Prostate gland (tissue), 2 donors: Measurements from ENCODE around the gene CIROP. TPM values are rescaled to one million over a fixed set of nuclear protein-coding genes. Genes with fewer than 3 reads are reported as not detected.

Source experiments
- DNase-seq: peaks from one replicate; pipeline ENCODE4 v3.0.0-alpha.2; 2019; ENCODE audit warnings: low spot score
- H3K27ac ChIP-seq, 2 donors: fragments of 200-600 bp; sonication (generic); 2 replicates each; pipeline ENCODE4 v1.5.1; 2017 to 2019
- H3K27me3 ChIP-seq: fragments of 200-600 bp; sonication (generic); replicated peaks from 2 replicates; pipeline ENCODE4 v1.5.1; 2019; ENCODE audit not compliant: insufficient read depth
- H3K36me3 ChIP-seq, 2 donors: fragments of 200-600 bp; sonication (generic); 1 replicate in 1 of 2; 2 replicates in 1 of 2; pipeline versions ENCODE4 v1.5.1 to v1.8.1; 2017 to 2019
- H3K4me1 ChIP-seq: fragments of 200-600 bp; sonication (generic); replicated peaks from 2 replicates; pipeline ENCODE4 v1.5.1; 2019
- H3K4me3 ChIP-seq, 2 donors: fragments of 200-600 bp; sonication (generic); 2 replicates each; pipeline ENCODE4 v1.5.1; 2017 to 2019
- H3K9me3 ChIP-seq: fragments of 200-600 bp; sonication (generic); 2 replicates; pipeline ENCODE4 v1.5.1; 2017
- POLR2A ChIP-seq: fragments of 450-650 bp; IDR thresholded peaks from one replicate; pipeline ENCODE4 v1.6.1; 2016; ENCODE audit warnings: antibody characterized with exemption, mild to moderate bottlenecking
- POLR2AphosphoS5 ChIP-seq: sonication (generic); formaldehyde crosslinking; IDR thresholded peaks from one replicate; pipeline ENCODE4 v1.6.1; 2017; ENCODE audit warnings: antibody characterized with exemption
- WGBS: methylation state at CpG from one replicate; pipeline ENCODE4 v1.1.5; 2018; 5-methylcytosine and 5-hydroxymethylcytosine counted together
- intact Hi-C: fragments of 100-400 bp; cut with DNase I; formaldehyde crosslinking; loops from one replicate; pipeline ENCODE4 v1.14.2; 2022
- total RNA-seq, 2 donors: library from RNA; depleted of rRNA; stranded (reverse); fragments of >200 nt; gene quantifications; one replicate each; pipeline ENCODE4 v1.1.0, GENCODE V29; 2016
- TF ChIP-seq, protein P1 (sequence below), 4 experiments: fragments of 200-600 bp in 2 of 4; fragments of 450-650 bp in 2 of 4; sonication (generic) in 2 of 4; IDR thresholded peaks; 1 replicate in 3 of 4; 2 replicates in 1 of 4; pipeline ENCODE4 v1.5.1; 2016 to 2019; ENCODE audit warnings: antibody characterized with exemption in 4 of 4, mild to moderate bottlenecking in 2 of 4, moderate library complexity in 2 of 4

Gene CIROP
- total RNA-seq, 2 donors from 2014 or later: not detected

DNA sequence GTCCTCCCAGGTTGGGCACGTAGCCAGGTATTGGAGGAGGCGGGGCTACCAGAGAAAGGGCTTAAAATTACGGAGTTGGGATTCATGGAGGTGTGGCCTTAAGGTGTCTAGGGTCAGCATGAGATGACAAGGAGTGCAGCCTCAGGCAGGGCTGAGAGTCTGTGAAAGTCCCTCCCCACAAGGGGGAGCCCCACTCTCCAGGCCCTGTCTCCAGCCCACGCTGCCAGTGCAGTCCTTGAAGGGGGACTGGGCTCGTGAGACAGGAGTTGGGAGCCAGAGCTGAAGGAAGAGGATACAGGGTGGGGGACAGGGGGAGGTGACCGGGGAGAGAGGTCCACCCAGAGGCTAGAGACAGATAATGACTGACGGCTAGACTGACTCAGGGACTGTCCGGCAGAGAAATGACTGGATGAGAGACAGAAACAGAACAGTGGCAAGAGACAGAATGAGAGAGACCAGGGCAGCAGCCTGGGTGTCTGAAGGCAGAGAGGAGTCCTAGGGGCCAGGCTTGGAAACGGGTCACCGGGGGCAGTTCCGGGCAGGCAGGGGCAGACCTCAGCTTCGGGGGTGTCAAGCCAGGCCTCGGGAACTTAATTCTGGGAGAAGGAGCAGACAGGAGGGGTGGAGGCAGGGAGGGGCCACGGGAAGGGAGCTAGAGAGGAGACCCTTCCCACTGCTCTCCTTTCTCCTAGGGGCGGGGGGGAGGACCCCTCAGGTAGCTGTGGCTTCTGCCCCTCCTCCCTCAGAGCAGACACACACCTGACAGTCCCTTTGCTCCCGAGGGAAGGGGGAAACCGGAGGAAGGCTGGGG is 48.4 kb downstream of the CIROP start:
- peaks cover 0 to 11% of the 10 kb centered on the region in 2 donors for H3K36me3 ChIP-seq
- no peak overlapping the region for H3K27ac ChIP-seq
- WGBS: 7% methylated on average over 17 of the region's 17 CpGs
- no peak for TF ChIP-seq POLR2A
- TF ChIP-seq, protein P1, sequence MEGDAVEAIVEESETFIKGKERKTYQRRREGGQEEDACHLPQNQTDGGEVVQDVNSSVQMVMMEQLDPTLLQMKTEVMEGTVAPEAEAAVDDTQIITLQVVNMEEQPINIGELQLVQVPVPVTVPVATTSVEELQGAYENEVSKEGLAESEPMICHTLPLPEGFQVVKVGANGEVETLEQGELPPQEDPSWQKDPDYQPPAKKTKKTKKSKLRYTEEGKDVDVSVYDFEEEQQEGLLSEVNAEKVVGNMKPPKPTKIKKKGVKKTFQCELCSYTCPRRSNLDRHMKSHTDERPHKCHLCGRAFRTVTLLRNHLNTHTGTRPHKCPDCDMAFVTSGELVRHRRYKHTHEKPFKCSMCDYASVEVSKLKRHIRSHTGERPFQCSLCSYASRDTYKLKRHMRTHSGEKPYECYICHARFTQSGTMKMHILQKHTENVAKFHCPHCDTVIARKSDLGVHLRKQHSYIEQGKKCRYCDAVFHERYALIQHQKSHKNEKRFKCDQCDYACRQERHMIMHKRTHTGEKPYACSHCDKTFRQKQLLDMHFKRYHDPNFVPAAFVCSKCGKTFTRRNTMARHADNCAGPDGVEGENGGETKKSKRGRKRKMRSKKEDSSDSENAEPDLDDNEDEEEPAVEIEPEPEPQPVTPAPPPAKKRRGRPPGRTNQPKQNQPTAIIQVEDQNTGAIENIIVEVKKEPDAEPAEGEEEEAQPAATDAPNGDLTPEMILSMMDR (IDR thresholded peaks at IDR 0.05): peak in 3 of 4 experiments; percentile 32 to 70 (median 57)
- peak; percentile 44 for DNase-seq
- intact Hi-C loops: loop anchor here (2.0 kb wide), 1 partner anchor 70 kb away; no protein-coding TSS in a partner anchor
- no peaks in the 10 kb centered on the region for H3K27me3 ChIP-seq
- peak overlapping the region in 1 of 2 donors; percentile 63 for H3K4me3 ChIP-seq
- no peaks in the 10 kb centered on the region for H3K4me1 ChIP-seq
- H3K9me3 ChIP-seq: no peaks in the 10 kb centered on the region

DNA sequence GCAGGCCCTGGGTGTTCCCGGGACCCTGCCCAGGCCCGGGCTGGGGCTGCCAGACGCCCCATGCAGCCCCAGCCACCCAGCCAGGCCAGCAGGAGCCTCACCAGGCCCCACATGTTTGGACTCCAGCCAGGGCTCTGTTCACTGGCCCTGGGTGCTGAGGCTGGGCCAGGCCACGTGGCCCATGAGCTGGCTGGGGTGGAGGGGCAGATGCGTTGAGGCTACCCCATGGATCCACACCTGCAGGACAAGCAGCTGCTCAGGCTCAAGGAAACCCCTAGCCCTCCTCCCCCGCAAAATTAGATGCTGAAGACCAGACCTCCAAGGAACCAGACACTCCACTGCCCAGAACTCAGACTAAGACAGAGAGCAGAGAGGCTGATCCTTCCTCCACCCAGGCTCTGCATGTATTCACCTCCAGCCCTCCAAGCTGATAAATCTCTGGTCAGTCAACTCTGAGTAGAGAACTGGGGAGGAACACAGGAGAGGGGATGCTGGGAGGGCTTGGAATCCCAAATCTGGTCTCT is 49.1 kb downstream of the CIROP start:
- no peak for DNase-seq
- intact Hi-C loops: loop anchor here (2.0 kb wide), 1 partner anchor 69 kb away; no protein-coding TSS in a partner anchor
- WGBS: 93% methylated on average over 6 of the region's 6 CpGs
- Histone ChIP-seq H3K9me3 (no peaks in the 10 kb centered on the region), H3K4me3 (no peak overlapping the region), H3K36me3 (peaks cover 0 to 5% of the 10 kb centered on the region in 2 donors), H3K27ac (no peak overlapping the region), H3K27me3 (no peaks in the 10 kb centered on the region), H3K4me1 (no peaks in the 10 kb centered on the region)
- no peak for TF ChIP-seq POLR2AphosphoS5
- TF ChIP-seq, protein P1 (IDR thresholded peaks at IDR 0.05): no peak
- no peak for TF ChIP-seq POLR2A

DNA sequence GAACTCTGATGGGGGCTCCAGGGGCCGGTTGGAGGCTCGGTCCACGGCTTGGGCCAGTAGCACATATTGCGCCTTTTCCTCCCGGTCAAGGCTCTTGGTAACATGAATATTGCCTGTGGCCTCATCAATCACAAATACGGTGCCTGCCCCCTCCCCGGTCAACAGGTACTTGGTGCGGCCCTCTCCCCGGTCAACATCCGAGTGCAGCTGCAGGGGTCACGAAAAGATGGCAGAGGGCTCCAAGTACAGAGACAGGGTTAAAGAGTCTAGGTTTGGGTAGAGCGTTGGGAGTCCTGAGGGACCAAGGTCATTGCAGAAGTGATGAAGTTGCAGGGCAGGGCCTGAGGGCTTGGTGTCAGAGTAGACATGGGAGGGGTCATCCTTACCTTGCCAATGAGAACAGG is 49.6 kb downstream of the CIROP start:
- Histone ChIP-seq H3K4me1 (no peaks in the 10 kb centered on the region), H3K27me3 (no peaks in the 10 kb centered on the region), H3K9me3 (no peaks in the 10 kb centered on the region), H3K27ac (no peak overlapping the region), H3K36me3 (no peaks in the 10 kb centered on the region), H3K4me3 (no peak overlapping the region)
- WGBS: 97% methylated on average over 12 of the region's 12 CpGs
- no peak for DNase-seq
- TF ChIP-seq, protein P1 (IDR thresholded peaks at IDR 0.05): no peak
- no peak for TF ChIP-seq POLR2A
- TF ChIP-seq POLR2AphosphoS5: no peak
- intact Hi-C loops: no loop called here

DNA sequence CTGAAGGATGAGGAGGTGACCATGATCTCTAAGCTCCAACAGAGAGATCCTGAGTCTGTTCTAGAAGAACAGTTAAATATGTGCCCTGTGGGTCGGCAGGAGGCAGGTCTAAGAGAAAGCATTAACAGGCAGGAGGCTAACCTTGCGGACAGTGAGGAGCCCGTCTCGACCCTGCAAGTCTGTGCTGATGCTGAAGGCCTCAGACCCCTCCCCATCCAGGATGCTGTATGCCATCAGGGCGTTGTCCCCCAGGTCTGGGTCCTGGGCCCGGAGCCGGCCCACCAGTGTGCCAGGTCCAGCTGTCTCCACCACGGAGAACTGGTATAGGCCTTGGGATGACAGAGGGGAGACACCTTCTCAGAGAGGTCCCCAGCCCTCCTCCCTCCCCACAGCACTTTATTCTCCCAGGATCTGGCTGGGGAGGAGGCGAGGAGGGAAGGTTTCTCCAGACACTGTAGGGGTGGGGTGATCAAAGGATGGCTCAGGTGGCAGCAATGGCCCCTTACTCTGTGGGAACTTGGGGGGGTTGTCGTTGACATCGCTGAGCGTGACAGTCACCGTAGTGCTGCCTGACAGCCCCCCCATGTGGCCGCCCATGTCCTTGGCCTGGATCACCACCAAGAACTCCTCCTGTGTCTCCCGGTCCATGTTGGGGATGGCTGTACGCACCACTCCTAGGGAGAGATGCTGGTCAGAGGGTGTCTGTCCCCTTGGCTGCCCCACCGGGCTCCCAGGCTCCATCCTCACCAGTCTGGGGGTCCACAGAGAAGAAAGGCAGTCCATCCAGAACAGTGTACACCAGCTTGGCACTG is 50.6 kb downstream of the CIROP start:
- Histone ChIP-seq H3K9me3 (no peaks in the 10 kb centered on the region), H3K27me3 (no peaks in the 10 kb centered on the region), H3K4me3 (no peak overlapping the region), H3K36me3 (no peaks in the 10 kb centered on the region), H3K4me1 (no peaks in the 10 kb centered on the region), H3K27ac (no peak overlapping the region)
- WGBS: 80% methylated on average over 17 of the region's 17 CpGs
- TF ChIP-seq, protein P1 (IDR thresholded peaks at IDR 0.05): no peak
- TF ChIP-seq POLR2A: no peak
- TF ChIP-seq POLR2AphosphoS5: no peak
- intact Hi-C loops: no loop called here
- no peak for DNase-seq
